Superior temporal gyrus (tissue), 1 donor: Measurements from ENCODE around the gene TMEM175.
"Not testable (repeated sequence)": the region's sequence is repeated elsewhere in the genome, so short reads cannot be mapped to it uniquely, and the experiment has no call there.

Source experiments
- DNase-seq: peaks from one replicate; pipeline ENCODE4 v3.0.0-alpha.2; 2016; ENCODE audit errors: extremely low spot score

Gene TMEM175

DNA sequence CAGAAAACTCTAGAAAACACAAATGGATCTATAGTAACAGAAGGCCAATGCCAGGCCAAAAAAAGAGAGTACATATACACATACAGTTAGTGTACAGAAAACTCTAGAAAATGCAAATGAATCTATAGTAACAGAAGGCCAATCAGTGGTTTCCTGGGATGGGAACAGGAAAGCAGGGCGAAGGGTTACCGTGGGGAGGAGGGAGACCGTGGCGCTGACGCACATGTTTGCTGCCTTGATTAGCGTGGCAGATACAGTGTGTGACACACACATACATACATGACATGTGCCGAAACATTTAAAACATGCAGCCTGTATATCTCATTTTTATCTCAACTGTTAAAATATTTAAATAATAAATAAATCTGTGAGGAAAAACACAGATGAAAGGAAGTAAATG, 14.8 kb upstream of the TMEM175 start:
- no peak for DNase-seq

DNA sequence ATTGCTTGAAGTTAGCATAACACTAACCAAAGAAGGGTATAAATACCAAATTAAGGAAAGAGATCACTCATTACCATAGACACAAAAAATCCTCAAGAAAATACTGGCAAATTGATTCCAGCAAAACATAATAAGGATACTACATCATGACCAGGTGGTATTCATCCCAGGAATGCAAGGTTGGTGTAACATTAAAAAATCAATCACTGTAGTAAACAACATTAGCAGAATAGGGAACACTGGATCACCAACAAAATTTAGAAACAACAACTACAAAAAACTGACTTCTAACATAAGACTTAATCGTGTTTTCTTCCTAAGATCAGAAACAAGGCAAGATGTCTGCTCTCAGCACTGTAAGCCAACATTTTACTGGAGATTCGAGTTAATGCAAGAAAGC, 14.3 kb upstream of the TMEM175 start:
- DNase-seq: no peak

DNA sequence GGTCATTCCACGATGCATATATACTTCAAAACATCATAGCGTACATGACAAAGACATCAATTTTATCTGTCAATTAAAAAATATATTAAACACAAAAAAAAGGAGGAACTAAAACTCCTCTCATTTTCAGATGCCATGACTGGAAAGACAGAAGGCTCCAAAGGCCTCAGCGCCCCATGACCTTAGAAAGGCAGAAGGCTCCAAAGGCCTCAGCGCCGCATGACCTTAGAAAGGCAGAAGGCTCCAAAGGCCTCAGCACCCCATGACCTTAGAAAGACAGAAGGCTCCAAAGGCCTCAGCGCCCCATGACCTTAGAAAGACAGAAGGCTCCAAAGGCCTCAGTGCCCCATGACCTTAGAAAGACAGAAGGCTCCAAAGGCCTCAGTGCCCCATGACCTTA, 13.7 kb upstream of the TMEM175 start:
- DNase-seq: not testable (repeated sequence)

DNA sequence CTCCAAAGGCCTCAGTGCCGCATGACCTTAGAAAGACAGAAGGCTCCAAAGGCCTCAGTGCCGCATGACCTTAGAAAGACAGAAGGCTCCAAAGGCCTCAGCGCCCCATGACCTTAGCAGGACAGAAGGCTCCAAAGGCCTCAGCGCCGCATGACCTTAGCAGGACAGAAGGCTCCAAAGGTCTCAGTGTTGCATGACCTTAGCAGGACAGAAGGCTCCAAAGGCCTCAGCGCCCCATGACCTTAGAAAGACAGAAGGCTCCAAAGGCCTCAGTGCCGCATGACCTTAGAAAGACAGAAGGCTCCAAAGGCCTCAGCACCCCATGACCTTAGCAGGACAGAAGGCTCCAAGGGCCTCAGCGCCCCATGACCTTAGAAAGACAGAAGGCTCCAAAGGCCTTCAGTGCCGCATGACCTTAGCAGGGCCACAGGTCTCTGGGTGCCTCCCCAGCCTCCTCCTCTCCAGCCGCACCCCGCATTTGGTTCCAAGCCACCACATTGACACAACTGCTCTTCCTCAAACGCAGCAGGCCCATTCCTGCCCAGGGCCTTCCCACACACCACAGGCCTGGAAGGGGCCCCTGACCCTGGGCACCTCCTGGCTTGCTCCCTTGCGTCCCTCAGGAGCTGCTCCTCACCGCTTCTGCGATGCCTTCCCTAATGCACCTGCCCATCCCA, 13.1 kb upstream of the TMEM175 start:
- not testable (repeated sequence) for DNase-seq

DNA sequence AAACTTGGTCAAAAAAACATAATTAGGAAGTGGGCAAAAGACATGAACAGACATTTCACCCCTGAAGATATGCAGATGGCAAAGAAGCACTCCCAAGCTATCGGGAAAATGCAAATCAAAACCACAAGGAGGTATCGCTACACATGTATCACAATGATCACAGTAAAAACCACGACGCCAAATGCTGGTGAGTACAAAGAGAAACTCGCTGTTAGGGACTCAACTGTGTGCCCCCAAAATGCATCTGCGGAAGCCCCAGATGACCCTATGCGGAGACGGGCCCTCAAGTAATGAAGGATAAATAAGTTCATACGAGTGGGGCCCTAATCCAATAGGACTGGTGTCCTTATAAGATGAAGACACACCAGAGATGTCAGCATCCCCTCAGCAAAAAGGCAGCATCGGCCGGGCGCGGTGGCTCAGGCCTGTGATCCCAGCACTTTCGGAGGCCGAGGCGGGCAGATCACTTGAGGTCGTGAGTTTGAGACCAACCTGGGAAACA, 10.4 kb upstream of the TMEM175 start:
- no peak for DNase-seq

DNA sequence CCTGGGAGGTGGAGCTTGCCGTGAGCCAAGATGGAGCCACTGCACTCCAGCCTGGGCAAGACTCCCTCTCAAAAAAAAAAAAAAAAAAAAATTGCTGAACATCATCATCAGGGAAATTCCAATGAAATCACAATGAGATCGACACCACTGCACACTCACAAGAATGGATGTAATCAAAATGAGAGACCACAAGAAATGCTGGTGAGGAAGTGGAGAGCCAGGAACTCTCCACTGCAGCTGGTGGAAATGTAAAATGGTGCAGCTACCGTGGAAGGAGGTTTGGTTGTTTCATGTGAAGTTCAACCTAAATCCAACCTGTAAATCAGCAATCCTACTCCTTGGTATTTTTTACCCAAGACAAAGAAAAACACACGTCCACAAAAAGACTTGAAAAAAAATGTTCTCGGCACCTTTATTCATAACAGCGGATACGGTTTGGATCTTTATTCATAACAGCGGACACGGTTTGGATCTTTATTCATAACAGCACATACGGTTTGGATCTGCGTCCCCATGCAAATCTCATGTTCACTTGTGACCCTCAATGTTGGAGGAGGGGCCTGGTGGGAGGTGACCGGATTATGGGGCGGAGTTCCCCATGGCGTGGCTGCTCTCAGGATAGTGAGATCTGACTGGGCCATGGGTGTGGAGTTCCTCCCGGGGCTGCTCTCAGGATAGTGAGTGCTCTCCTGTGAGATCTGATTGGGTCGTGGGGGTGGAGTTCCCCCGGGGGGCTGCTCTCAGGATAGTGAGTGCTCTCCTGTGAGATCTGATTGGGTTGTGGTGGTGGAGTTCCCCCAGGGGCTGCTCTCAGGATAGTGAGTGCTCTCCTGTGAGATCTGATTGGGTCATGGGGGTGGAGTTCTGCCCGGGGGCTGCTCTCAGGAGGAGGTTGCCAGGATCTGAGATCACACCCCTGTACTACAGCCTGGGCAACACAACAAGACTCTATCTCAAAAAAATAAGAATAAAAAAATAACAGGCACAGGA, 7.9 kb upstream of the TMEM175 start:
- DNase-seq: no peak

DNA sequence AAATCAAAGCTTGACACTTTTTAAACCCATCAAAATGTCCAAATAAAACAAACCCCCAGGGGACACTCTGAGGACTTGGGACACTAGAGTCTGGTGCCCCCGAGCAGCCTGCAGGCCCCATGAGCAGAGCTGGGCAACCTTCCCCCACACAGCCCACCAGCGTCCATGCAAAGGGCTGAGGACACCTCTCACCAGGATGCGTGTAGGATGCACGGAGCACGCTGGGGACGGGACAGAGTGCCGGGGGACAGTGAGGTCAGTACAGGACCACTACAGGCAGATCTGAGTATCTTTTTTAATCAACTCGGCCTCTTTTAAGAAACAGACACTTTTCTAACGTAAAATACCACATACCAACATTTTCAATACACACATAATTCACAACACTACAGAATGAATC, 7.1 kb upstream of the TMEM175 start:
- no peak for DNase-seq

DNA sequence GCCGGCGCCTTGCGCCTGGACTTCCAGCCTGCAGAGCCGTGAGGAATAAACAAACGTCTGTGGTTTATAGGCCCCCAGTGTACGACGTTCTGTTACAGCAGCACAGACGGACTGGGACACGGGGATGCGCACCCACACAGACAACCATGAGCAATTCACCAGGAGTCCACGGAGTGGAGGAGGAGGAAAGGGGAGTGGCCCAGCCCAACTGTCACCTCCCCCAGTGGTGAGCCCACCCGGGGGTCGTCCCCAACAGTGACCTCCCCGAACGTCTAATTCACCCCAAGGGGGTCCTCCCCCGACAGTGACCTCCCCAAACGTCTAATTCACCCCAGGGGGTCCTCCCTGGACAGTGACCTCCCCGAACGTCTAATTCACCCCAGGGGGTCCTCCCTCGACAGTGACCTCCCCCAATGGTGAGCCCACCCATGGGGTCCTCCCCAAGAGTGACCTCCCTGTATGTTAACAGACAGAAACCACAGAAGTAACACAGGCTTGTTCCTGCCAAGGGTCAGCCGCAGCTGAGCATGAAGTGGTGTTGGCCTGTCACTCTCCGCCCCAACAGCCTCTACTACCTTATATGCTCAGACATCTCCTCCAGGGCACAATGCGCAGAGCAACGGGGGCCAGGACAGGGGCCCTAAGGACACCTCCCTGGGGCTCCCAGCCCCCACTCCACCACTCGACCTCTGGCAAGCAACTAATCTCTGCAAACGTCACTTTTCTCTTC, 6.3 kb upstream of the TMEM175 start:
- no peak for DNase-seq

DNA sequence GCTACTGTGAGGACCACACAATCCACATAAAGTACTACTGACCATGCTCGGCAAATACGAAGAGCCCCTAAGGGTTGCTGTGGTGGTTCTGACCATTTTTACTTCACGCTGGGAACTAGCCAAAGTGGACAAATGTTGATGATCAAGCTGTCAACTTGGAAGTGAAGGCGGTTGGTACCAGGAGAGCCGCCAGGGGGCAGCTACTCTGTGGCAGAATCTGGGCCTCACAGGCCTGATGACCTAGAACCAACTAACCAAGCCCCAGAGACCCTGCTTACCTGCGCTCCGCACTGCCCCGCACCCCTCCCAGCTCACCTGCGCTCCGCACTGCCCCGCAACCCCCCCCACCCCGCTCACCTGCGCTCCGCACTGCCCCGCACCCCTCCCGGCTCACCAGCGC, 5.7 kb upstream of the TMEM175 start:
- DNase-seq: no peak

DNA sequence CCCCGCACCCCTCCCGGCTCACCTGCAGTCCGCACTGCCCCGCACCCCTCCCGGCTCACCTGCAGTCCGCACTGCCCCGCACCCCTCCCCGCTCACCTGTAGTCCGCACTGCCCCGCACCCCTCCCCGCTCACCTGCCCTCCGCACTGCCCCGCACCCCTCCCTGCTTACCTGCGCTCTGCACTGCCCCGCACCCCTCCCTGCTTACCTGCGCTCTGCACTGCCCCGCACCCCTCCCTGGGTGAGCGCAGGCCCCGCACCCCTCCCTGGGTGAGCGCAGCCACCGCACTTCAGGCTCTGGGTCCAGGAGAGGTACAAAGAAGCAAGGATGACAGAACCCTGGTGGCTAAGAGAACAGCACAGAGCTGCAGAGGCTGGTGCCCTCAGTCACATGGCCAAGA, 4.7 kb upstream of the TMEM175 start:
- not testable (repeated sequence) for DNase-seq

DNA sequence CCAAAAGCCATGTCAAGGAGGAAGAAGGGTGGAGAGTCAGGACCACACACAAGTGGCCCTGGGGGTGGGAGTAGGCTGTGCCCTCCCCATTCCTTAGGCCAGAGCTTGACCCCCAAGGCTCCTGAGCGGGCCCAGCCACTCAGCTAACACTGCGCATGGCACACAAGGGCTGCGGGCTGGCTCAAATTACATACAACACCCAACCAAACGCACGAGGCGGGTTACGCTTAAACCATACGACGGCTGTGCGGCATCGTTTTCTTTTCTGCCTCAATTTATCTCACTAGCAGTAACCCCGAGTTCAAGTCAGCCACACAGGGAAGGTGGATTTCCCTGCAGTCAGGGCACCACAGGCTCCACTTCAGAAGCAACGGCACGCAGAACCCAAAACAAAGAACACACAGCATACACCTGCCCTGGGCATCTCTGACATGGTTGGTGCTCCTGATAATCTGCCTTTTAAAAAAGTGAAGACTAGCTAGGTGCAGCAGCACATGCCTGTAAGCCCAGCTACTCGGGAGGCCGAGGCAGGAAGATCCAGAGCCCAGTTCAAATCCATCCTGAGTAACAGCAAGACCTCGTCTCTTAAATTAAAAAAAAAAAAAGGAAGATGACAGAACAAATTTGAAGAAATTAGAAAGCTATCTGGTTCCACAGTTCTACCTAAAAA, 3.0 kb upstream of the TMEM175 start:
- DNase-seq: no peak

DNA sequence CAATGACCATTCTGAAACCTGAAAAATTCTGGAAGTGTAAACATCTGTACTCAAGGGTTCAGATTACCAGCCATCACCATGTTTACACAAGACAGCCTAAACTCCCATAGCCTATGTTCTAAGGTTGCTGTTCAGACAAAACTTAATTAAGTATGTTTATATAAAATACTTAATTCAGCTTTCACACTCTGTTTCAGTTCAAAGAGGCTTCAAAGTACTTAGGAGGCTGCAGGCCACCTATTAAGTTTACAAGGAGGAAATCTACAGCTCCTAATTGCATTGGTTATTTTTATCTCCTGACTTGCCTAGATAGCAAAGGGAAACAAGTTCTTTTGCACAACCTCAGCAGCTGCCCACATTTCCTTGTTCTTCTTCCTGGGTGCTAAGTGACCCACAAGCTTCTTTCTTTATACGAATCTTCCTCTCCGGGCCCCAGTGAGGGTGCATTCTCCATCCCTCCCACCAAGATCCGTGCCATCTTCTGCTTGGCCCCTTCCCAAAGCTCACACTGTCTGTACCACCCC, 2.2 kb upstream of the TMEM175 start:
- no peak for DNase-seq

DNA sequence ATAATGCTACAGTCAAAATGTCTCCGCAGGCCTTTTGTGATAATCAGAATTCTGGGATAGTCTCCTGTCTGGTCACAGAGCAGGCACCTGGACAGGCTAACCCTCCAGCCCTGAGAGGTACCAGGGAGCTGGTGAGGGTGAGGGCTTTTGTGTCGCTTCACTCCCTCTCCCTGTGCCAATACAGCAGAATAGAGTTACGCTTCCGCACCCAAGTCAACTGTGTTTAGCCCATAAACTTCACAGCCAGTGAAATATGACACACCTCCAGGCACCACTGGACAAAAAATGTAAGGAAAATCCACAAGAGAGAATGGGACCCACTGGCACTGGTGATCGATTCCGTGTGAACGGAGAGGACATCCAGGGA, 1.4 kb upstream of the TMEM175 start:
- no peak for DNase-seq

DNA sequence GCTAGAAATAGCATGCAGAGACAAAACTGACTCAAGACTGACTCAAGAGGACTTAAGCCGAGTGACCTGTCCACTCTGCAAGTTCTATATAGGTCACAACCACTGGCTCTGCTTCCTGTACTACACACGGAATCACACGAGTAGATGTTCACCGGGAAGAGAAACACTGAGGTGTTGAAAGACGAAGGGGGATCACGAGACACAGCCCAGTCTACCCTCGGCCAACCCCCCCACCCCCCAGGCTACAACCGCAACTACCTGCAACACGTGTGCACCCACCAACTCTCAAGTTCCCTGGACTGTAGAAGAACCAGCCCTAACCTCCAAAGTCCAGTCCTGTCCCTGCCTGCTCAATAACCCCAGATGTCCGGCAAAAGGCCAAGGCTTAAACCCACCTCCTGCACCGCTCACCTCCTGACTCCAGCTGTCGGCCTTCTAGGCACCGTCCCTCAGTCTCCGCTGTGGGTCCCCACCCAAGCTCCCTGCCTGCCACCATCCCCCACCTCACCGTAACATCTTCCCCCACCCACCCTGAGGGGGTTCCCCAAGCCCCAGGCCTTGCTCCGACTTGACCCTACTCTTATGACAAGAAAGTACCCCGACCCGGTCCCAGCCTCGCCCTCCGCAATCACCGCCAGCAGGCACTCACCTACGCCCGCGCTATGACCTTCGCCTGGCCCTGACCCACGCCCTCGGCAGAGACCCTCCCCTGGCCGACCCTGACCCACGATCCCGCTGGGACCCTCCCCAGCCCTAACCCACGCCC, 883 bp upstream of the TMEM175 start:
- DNase-seq: no peak

DNA sequence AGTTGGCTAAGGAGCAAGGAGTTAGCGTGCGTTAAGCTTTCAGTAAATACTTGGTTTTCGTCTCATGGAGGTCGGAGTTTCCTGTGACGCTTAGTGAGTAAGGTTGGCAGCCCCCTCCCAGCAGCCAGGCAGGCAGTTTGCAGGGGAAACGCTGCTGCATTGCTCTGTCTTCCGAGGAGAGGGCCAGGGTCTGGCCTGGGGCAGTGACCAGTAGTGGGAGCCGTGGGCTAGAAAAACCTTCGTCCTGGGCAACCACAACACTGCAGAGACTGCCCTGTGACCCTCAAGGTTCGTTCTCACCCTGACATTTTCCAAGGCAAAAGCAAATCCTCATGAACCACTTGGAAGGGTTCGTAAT, 432 bp downstream of the TMEM175 start:
- no peak for DNase-seq

DNA sequence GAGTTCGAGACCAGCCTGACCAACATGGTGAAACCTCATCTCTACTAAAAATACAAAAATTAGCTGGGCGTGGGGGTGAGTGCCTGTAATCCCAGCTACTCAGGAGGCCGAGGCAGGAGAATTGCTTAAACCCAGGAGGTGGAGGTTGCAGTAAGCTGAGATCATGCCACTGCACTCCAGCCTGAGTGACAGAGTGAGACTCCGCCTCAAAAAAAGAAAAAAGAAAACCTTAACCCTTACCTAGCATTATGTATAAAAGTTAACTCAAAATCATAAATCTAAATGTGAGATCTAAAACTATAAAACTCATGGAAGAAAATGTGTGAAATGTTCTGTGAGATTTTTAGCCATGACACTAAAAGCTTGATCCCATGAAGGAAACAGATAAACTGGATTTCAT, 7.2 kb downstream of the TMEM175 start:
- DNase-seq: not testable (repeated sequence)

DNA sequence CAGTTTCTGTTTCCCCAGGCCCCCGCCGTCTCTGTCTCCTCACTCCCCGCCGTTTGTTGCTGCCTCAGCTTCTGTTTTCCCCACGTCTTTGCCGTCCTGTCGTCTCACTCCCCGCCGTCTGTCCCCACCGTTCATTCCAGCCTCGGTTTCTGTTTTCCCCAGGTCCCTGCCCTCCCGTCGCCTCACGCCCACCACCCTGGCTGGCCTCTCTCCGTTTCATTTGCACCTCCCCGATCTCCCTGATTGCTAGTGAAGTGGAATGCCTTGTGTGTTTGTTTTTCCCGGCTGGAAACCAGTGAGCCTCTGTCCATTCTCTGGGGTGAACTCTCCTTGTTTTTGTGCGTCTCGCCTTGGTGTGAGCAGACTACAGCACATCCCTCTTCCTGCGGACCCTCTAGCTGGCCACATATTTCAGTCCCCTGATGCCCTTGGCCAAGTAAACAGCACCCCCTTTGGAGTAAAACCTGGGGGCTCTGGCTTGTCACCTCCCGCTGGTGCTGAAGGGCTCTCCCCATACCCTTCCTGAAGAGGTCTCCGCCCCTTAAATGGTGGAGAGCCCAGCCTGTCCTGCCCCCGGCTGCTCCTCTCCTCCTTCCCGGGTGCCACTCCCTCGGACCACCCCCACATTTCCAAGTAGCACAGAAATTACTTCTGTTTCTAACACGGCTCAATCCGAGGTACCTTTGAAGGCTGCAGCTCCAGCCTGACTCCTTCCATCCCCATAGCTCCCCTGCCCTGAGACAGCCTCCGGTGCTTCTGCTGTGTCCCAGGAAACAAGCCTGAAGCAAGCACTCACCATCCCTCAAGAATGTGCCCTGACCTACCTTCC, 13.2 kb downstream of the TMEM175 start:
- no peak for DNase-seq

DNA sequence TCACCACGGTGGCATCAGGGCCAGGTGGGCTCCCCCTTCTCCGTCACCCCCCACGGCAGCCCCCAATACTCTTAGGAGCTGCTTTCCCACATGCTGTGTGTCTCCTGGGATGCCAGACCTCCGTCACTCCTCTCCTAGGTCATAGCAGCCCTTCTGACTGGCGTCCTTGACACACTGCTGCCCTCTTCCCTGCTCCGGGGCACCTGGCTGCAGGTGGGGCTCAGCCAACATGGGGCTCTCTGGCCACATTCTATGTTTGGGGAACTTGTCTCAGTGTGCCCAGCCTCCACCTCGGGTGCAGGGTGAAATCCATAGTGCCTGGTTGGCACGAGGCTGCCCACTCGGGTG, 13.8 kb downstream of the TMEM175 start:
- DNase-seq: no peak

DNA sequence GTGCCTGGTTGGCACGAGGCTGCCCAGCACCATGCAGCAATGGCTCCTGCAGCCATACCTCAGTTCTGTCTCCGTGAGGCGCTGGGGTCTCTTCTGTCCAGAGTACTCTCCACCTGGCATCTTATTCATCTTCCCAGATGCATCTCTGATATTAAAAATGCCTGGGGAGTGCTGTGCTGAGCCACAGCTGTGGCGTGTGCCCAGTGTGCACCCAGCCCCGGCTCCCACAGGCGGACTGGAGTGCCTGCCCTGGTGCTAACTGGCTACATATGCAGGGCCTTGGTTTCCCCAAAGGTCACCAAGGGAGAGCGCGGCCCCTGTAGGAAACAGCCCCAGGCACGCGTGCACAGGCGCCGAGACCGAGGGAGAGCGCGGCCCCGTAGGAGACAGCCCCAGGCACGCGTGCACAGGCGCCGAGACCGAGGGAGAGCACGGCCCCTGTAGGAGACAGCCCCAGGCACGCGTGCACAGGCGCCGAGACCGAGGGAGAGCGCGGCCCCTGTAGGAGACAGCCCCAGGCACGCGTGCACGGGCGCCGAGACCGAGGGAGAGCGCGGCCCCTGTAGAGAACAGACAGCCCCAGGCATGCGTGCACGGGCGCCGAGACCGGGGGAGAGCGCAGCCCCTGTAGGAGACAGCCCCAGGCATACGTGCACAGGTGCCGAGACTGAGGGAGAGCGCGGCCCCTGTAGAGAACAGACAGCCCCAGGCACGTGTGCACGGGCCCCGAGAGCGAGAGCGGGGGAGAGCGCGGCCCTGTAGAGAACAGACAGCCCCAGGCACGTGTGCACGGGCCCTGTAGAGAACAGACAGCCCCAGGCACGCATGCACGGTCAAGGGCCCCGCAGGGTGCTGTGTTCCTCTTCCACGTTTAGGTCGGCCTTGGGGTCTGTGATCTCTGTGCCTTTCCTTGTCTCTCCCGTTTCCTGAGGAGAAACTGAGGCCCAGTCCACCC, 14.5 kb downstream of the TMEM175 start:
- DNase-seq: no peak
